HG03432 (cell line): ENCODE measurements around the gene CTSC.
"Not testable (repeated sequence)": the region's sequence is repeated elsewhere in the genome, so short reads cannot be mapped to it uniquely, and the experiment has no call there.

ENCODE experiments used
- ATAC-seq: cut with Tn5 transposase; IDR thresholded peaks from one replicate; pipeline ENCODE4 v1.9.1; 2021; ENCODE audit warnings: mild to moderate bottlenecking, moderate library complexity; ENCODE audit not compliant: unreplicated experiment

Gene CTSC

DNA sequence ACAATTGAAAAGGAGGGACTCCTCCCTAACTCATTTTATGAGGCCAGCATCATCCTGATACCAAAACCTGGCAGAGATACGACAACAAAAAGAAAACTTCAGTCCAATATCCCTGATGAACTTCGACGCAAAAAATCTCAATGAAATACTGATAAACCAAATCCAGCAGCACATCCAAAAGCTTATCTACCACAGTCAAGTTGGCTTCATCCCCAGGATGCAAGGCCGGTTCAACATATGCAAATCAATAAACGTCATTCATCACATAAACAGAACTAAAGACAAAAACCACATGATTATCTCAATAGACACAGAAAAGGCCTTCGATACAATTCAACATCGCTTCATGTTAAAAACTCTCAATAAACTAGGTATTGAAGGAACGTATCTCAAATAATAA lies 14.7 kb downstream of the CTSC start:
- ATAC-seq: not testable (repeated sequence)

DNA sequence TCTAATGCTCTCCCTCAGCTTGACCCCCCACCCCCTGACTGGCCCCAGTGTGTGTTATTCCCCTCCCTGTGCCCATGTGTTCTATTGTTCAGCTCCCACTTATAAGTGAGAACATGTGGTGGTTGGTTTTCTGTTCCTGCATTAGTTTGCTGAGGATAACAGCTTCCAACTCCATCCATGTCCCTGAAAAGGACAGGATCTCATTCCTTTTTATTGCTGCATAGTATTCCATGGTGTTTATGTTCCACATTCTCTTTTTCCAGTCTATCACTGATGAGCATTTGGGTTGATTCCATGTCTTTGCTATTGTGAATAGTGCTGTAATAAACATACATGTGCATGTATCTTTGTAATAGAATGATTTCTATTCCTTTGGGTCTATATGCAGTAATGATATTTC lies 16.1 kb downstream of the CTSC start:
- ATAC-seq: not testable (repeated sequence)

DNA sequence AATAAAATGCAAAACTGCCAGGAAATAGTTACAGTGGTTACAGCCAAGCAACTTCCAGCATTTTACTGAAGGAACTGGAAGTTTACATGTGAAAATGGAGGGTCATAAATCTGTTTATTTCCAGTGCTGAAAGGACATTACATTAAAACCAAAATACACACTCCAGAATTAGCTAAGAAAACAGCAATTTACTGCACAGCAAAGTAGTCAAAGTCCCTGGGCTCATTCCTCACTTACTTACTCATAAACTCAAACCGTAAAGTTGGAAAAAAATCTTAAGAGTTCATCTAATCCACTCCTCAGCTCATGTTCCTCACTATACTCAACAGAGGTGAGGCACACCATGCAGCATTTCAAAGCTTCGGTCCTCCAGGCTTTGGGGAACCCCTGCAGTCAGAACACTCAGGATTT lies 17.4 kb downstream of the CTSC start:
- ATAC-seq: no peak

DNA sequence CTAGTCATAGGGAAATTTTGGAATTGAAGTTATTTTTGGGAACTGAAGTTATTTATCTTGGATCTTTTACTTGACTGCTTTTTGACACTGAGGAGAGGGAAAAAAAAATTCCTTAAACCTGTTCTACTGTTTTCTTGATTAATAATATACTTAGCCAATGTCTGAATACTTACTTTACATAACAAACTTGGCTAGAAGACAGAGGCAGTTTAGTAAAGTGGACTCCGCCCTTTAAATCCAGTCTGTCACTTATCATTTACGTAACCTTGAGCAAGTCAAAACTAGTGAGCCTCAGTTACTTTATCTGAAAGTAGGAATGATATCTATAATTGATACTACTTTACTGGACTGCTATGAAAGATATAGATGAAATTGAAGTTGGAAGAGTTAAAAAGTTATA lies 19.5 kb downstream of the CTSC start:
- no peak for ATAC-seq

DNA sequence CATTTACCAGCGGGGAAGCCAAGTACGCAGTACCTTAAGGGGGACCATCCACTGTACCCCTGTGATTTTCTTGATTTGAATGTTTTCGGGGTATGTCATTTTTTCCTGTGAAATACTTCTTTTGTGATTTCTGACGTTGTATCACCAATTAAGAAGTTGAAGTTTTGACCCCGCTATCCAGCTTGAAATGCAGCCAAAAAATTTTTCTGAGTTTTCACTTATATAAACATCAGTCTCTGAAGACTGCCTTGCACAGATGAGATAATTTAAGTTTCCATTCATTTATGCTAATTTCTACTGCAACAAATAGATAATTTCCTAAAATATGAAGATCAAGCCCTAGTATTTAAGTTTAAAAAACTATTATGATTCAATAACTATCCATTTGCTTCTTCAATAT lies 20.0 kb downstream of the CTSC start:
- ATAC-seq: no peak

DNA sequence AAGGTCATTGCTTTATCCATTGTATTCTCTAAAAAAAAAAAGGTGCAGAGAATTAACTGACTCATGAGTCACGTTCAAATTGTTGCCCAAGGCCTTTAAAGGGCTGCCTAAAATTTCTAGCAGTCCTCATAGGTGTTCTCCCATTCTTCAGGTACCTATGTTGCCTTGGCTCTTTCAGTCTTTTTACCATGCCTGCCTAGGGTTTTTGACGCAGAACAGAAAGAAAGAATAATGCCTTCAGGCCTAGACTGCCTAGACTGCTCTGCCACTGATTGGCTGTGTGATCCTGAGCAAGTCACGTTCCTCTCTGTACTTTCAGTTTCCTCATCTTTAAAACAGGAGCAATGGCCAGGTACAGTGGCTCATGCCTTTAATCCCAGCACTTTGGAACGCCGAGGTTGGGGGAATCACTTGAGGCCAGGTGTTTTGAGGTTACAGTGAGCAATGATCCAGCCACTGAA lies 21.5 kb downstream of the CTSC start:
- ATAC-seq: no peak

DNA sequence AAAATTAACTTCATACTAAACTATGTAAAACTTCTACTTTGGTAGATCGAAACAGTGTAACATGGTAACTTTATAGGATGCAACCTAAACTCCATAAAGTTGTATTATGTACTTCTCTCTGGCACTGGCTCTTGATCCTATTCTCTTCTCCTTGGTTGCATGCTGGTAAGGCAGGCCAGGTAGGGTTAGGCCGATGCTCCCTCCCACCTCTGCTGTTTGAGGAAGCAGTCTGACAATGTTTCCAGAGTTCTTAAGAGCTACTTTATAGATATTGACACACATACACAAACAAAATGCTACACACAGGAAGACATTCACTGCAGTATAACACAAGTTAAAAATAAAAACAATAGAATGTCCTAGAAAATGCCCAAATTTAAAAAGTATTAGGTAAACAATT lies 22.5 kb downstream of the CTSC start:
- no peak for ATAC-seq

DNA sequence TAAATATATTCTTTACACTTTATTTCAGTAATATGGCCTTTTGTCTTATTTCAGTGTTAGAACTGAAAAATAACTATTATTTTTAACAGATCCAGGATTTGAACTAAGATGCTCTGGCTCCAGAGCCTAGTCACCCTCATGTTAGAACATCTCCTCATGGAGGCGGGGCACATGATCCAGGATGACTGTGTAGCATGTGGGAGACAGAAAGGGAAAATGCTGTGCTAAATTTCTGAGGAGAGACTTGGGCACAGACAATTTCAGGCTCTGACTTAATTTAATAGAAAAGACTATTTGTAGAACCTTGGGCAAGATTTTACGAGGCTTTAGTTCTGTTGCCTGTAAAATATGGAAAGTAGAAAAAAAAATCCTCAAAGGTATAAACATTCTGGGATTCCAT lies 24.1 kb downstream of the CTSC start:
- ATAC-seq: no peak

DNA sequence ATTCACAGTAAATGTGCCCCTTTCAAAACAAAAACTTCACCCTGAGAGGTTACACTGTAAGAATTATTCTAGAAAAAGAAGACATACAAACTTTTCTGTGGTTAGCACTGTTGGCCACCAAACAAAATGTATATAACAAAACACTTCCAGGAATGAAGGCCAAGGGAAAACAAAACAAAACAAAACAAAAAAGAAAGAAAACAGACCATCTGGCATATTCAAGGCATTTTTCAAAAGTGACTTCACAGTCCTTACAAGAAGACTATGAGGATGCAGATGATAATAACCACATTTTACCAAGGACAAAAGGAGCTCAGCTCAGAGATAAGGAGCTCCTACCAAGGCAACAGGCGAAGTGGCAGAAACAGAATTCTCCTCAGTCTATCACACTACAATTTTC lies 24.9 kb downstream of the CTSC start:
- ATAC-seq: no peak

DNA sequence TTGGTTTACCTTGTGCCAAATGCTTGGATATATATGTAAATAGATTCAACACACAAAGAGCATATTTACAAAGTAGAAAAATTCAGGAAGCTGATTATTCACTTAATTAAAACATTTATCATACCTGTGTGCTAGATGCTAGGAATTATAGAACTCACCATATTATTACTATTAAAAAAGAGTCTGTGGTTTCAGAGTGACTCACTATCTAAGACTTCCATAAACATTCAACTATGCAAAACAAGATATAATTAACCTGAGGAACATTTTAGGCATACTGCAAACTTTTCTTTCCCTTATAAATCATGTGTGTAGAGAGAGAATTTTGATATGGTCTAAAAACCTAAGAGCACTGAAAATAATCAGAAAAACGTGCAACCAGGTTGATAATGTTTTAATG lies 27.3 kb downstream of the CTSC start:
- no peak for ATAC-seq

DNA sequence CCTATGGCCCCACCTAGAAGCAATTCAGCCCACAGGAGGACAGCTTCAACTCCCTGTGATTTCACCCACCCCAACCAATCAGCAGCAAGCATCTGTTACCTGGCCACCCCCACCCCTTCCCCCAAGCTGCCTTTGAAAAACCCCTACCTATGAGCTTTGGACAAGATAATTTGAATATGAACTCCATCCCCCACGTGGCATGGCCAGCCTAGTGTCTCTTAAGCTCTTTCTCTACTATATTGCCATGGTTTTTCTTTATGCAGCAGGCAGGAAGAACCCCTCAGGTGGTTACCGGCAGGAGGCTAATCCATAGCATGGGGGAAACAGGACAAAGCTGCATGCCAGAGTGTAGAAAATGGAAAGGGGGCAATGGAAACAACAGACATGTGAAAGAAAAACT lies 29.0 kb downstream of the CTSC start:
- no peak for ATAC-seq

DNA sequence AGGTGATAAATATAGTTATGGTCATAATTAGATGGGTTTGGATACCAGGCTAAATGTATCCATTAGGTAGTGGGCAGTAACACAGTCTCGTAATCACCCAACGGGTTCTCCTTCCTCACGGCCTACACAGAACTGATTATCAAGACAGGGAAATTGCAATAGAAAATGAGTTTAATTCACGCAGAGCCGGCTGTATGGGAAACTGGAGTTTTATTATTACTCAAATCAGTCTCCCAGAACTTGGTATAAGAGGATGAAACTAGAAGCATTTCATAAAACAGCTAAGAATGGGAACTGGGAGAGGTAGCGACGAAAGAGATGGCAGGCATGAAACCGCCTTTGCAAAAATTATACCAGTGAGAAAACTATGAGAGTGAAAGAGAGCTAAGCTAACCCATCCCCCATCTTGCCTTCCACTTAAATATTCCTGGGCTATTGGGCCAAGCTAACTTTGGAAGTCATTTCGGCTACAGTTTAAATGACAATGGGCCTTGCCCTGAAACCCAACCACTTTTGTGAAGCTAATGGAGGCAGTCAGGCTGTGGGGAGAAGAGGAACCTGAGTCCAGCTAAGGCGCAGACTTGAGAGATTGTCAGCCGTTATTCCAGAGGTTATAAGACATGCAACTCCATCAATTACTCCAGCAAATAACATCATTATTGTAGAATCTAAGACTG lies 29.6 kb downstream of the CTSC start:
- ATAC-seq: peak; percentile 82

DNA sequence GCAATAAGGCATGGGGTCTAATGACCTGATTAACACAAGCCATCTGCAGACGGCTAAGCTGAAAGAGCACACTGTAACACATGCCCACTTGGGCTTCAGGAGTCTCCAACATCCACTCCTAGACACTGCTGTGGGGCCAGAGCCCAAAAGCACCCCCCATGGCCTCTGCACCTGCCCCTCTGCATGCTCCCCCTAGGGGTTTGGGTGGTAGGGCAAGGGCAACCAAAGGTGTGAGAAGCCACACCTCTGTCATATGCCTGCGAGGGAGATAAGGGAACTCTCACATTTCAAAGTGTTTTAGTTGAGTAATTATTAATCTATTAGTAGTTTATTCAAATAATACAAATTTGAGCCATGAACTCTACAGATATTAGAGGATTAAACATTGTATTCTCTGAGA lies 30.8 kb downstream of the CTSC start:
- no peak for ATAC-seq

DNA sequence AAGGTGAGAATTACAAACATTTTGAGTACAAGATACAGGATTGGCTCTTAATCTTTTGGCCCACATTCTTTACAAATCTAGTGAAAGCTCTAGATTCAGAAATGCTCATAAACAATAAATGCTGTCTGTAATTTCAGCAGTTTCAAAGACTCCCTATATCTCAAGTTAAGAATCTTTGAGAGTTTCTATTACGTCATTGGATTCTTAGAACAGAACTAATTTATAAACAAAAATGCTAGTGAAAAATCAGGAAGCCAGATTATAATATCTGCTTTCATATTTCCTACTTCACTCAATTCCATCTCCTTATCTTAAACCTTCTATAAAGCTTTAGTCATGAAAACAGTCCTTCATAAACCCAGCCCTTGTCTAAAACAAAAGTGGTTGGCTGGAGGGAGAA lies 32.1 kb downstream of the CTSC start:
- ATAC-seq: no peak

DNA sequence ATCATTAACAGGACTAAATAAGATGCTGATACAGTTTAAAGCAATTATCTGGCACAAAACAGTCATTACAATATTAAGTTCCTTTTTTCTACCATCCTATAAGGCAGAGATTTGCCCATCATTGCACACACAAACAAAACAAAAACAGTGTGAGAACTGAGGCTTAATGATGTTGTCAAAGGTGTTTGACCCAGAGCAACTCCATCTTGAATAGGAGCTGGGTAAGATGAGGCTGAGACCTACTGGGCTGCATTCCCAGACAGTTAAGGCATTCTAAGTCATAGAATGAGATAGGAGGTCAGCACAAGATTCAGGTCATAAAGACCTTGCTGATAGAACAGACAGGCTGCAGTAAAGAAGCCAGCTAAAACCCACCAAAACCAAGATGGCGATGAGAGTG lies 33.2 kb downstream of the CTSC start:
- no peak for ATAC-seq

DNA sequence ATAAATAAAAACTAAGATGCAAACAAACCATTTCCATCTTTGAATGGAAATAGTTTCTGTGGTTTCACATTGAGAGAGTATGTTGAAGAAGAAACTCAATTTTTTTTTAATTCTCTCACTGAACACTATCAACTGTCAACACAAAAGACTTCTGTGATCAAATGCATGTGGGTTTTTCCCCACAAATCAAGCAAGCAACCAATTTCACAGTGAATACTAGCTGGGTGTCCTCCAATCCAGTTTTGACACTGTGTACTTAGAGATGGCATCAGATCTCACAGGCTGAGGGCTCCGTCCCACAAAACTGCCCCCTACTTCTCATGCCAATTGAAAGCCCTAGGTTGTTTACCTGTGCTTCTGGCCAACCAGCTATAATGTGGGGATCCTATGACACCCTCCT lies 34.5 kb downstream of the CTSC start:
- no peak for ATAC-seq

DNA sequence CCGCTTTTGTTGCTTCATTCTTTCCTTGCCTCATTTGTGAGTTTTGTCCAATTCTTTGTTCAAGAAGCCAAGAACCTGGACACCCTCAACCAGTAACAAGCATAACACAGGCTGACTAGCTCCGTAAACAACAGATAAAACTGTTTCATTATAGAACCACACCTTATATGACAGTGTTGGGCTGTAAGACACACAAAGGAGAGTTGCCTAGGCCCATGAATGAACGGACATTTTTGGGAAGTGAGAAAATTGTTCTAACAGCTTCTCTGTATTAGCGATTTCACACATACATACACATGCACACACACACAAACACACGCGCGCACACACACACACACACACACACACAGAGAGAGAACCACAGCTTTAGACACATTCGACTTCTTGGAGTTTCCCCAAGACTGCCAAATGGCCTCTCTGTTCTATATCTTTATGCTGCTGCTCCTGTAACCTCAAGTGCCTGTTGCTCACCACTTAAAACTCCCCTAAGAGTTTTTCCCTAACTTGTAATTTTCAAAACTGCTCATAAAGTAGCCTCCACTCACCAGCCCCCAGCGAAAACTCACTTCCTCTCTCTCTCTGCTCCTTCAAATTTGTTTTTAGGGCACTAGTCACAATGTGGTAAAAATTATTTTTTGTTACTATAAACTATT lies 35.9 kb downstream of the CTSC start:
- ATAC-seq: peak; percentile 60

DNA sequence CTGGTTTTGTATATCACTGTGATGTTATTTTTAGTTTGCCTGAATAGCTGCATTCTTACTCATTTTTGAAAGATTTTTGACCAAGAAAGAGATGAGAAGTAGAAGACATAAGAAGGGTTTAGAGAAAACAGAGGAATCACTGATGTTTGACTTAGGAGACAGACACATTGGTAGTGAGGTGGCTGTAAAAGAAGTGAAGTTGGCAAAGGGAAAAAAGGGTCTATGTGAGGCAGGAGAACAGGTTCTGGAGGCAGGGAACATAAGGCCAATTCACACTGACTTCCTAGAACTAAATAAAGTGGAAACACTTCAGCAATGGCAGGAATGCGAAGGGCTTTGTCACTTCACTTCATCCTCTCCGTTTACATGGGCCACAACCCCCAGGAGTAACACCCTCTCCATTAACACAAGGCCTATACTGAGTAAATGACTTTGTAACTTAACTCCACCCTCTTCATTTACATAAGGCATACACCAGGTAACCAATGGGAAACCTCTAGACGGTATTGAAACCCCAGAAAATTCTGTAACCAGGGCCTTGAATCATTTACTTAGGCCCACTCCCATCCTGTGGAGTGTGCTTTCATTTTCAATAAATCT lies 36.5 kb downstream of the CTSC start:
- ATAC-seq: peak; percentile 70

DNA sequence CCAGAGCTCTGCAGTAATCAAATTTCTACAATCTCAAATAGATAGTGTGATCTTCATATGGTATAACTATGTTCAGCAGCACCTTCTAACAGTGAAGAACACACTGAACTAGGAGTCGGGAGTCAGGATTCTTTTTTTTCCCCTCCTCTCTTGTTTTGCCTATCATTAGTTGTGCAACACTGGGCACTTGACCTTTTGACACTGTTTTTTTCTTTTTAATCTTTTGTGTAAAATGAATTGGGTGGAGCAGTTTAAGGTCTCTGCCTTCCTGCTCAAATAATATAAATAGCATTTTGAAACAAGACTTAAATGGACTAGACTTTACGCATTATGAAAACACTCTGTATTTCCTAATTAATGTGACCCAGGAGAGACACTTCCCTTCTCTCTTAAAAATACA lies 39.7 kb downstream of the CTSC start:
- no peak for ATAC-seq

DNA sequence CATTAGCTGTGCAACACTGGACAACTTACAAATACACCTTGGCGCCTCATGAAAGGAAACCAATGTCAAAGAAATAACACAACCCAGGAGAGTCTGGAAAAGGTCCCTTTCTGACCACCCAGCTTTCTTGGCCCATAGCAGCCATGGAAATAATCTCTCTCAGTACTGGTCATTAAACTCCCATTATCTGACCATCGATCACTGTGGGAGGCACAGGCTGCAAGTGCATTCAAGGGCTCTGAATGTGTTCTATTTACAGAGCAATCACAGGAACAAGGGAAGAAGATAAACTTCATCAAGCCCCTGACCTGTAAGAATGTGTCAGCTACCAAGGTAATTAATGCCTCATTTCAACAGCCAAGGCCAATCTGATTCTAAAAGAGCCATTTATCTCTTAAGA lies 40.1 kb downstream of the CTSC start:
- no peak for ATAC-seq

DNA sequence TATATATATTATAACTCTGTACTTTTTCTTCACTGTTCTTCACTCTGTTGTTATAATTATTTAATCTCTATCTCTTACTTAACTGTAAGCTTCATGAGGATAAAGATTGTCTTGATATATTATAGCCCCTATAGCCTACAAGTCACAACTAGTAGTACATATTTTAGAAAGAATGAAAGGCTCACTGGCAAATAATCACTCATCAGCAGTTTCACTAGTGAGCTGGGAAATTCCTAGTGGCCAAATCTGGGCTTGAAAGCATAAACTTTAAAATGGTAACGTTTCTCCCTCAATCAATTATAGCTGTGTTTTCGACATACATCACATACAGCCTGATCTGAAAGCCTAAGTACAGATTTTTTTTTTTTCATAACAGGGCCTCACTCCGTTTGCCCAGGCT lies 42.5 kb downstream of the CTSC start:
- no peak for ATAC-seq

DNA sequence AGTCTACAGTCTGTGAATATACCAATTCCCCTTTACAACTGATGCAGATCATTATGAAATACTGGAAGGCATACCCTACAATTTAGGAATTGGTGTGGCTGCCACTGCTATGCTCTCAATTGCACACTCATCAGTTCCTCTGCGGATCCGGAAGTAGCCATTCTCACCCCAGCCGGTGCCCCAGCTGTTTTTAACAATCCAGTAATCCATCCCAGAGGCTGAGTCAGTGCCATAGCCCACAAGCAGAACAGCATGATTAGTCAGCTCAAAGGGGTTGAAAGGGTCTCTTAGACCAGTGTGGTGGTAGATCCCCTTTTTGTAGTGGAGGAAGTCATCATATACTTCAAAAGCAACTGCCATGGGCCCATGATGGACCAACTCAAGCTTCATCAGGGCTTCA lies 43.6 kb downstream of the CTSC start:
- ATAC-seq: no peak
